ENCODE measurements around the gene MTA2.
"Not testable (repeated sequence)": the region's sequence is repeated elsewhere in the genome, so short reads cannot be mapped to it uniquely, and the experiment has no call there.

MTA2 gene

DNA sequence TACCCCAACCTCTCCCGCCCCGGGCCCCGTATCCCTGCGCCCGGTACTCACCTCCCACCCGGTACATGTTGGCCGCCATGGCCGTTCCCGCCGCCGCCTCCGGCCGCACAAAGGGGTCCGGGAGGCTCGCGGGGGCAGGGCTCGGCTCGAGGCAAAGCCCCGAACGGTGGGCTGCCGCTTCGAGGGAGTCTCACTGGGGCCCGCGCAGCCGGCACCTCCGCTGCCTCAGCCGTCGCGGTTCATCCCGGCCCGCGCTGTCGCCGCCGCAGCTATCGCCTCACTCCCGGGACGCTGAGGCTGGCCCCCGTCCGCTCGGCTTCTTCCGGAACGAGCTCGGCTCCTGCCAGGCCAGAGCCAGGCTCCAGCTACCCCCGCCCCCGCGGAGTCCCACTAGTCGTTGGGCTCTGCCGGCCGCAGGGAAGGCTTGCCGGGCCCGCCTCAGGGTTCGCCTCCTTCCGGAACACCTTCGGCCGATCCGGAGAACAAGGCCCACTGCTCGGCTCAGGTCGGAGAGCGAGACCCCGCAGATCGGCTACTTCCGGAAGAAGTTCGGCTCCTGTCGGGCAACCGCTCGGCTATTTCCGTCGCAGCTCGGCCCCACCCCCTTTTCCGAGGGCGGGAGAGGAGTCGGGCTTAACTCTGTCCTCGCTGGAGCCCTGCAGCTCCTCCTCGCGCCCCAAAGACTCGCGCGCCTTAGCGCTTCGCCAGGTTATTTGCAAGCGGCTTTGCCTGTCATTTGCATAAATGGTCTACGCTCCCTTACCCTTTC is at the start of gene MTA2:
TSS of gene MTA2 (minus strand) at position 494 of the 769 bp plus-strand sequence. CDS start at position 79, 415 bp downstream.
- TF ChIP-seq, protein P1, sequence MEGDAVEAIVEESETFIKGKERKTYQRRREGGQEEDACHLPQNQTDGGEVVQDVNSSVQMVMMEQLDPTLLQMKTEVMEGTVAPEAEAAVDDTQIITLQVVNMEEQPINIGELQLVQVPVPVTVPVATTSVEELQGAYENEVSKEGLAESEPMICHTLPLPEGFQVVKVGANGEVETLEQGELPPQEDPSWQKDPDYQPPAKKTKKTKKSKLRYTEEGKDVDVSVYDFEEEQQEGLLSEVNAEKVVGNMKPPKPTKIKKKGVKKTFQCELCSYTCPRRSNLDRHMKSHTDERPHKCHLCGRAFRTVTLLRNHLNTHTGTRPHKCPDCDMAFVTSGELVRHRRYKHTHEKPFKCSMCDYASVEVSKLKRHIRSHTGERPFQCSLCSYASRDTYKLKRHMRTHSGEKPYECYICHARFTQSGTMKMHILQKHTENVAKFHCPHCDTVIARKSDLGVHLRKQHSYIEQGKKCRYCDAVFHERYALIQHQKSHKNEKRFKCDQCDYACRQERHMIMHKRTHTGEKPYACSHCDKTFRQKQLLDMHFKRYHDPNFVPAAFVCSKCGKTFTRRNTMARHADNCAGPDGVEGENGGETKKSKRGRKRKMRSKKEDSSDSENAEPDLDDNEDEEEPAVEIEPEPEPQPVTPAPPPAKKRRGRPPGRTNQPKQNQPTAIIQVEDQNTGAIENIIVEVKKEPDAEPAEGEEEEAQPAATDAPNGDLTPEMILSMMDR (IDR thresholded peaks at IDR 0.05; ENCODE audit: low read depth, low read length, missing control alignments) = no peak
- in situ Hi-C loops (cut with HindIII; ENCODE audit: low sequenced_read_pairs) = no loop called here
- DNase-seq (ENCODE audit: low read depth) = peak; percentile 96
- H3K4me3 ChIP-seq (ENCODE audit: low read depth, low read length) = peak within 1 kb of the TSS; percentile 77

- DNase-seq (ENCODE audit: low read depth); H3K4me3 ChIP-seq (ENCODE audit: low read depth, low read length); in situ Hi-C loops (cut with HindIII; ENCODE audit: low sequenced_read_pairs): not testable (repeated sequence)
These were observed 48.6 kb upstream of the MTA2 start for GRCh38 chr11:62650283-62650682.

DNA sequence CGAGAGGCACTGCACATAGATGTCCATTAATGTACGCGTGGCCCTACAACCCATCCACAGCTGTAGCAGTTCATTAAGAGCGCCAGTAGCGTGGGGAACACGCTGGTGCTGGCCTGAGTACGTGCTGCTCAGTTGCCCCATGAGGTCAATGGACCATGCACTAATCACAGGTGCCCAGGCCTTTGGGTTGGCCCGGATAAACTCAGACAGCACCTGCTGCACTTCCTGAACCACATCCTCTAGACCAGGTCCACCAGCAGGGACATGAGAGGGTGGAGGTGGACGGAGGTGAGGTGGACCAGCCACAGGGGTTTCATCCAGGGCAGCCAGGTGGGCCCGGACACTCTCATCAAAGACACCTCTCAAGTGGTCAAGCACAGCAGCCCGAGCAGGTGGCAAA is 47.8 kb upstream of the MTA2 start:
- no peak overlapping the region for H3K4me3 ChIP-seq (ENCODE audit: low read depth, low read length)
- in situ Hi-C loops (cut with HindIII; ENCODE audit: low sequenced_read_pairs) = no loop called here
- no peak for DNase-seq (ENCODE audit: low read depth)
- TF ChIP-seq, protein P1 (IDR thresholded peaks at IDR 0.05; ENCODE audit: low read depth, low read length, missing control alignments) = no peak

GRCh38 chr11:62648967-62649364 is 47.3 kb upstream of the MTA2 start:
- H3K4me3 ChIP-seq (ENCODE audit: low read depth, low read length) = no peak overlapping the region
- DNase-seq (ENCODE audit: low read depth) = no peak
- in situ Hi-C loops (cut with HindIII; ENCODE audit: low sequenced_read_pairs) = no loop called here
- TF ChIP-seq, protein P1 (IDR thresholded peaks at IDR 0.05; ENCODE audit: low read depth, low read length, missing control alignments) = no peak

DNA sequence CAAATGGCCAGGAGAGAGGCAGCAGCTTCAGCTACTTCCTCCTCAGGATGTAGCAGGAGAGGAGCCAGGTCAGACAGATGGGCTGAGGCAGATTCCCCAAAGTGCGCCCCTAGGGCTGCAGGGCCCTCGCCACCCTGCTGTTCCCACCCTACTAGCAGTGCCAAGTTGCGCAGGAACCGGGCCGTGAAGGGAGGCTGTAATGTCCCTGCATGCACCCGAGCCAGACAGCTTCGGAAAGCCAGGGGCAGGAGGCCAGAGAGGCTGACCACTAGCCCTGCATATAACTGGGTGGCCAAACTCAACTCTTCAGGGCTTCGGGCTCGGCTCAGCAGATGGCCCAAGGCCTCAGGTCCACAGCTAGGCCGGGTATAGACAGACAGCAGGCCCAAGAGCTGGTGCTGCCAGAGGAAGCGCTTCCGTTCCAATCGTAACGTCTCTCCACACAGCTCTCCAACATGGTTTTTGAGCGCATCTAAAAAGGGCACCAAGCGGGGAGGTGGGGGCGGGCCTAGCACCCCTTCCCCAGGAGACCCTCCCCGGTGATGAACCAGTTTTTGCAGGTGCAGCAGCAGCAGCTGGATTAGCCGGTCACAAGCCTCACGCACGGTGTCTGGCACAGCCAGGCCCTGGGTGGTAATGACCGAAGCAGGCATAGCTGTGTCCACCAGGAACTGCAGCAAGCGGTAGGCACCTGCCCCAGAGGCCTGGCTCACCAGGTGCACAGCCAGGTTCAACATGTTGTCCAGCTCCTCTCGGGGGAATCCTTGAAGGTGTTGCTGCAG is 46.7 kb upstream of the MTA2 start:
- H3K4me3 ChIP-seq (ENCODE audit: low read depth, low read length) = no peak overlapping the region
- TF ChIP-seq, protein P1 (IDR thresholded peaks at IDR 0.05; ENCODE audit: low read depth, low read length, missing control alignments) = no peak
- no peak for DNase-seq (ENCODE audit: low read depth)
- in situ Hi-C loops (cut with HindIII; ENCODE audit: low sequenced_read_pairs) = no loop called here

GRCh38 chr11:62647609-62648005 is 45.9 kb upstream of the MTA2 start:
- TF ChIP-seq, protein P1 (IDR thresholded peaks at IDR 0.05; ENCODE audit: low read depth, low read length, missing control alignments) = no peak
- no peak overlapping the region for H3K4me3 ChIP-seq (ENCODE audit: low read depth, low read length)
- in situ Hi-C loops (cut with HindIII; ENCODE audit: low sequenced_read_pairs) = no loop called here
- DNase-seq (ENCODE audit: low read depth) = no peak

All from astrocyte of the cerebellum (primary cell).